HUES48 (cell line): Measurements from ENCODE around the gene RNH1.
"Not testable (repeated sequence)": the region's sequence is repeated elsewhere in the genome, so short reads cannot be mapped to it uniquely, and the experiment has no call there.

Experiments
- H3K27ac ChIP-seq: one replicate; pipeline ENCODE4 v1.7.0; 2013; ENCODE audit warnings: low read depth, low read length, inconsistent platforms
- H3K27me3 ChIP-seq: 2 replicates; pipeline ENCODE4 v1.6.1; 2013; ENCODE audit warnings: mild to moderate bottlenecking, low read length; ENCODE audit not compliant: control insufficient read depth, insufficient read depth
- H3K36me3 ChIP-seq: 2 replicates; pipeline ENCODE4 v1.6.1; 2013; ENCODE audit warnings: low read length; ENCODE audit not compliant: control insufficient read depth, insufficient read depth
- H3K4me1 ChIP-seq: 2 replicates; pipeline ENCODE4 v1.6.1; 2013; ENCODE audit warnings: mild to moderate bottlenecking, low read length; ENCODE audit not compliant: control insufficient read depth, insufficient read depth
- H3K4me3 ChIP-seq: 2 replicates; pipeline ENCODE4 v1.5.1; 2013; ENCODE audit warnings: mild to moderate bottlenecking, low read depth, low read length
- H3K9ac ChIP-seq: 2 replicates; pipeline ENCODE4 v1.6.1; 2013; ENCODE audit warnings: mild to moderate bottlenecking, low read depth, low read length, moderate library complexity
- H3K9me3 ChIP-seq: 2 replicates; pipeline ENCODE4 v1.6.1; 2013; ENCODE audit warnings: low read length; ENCODE audit not compliant: control insufficient read depth, insufficient read depth

Gene RNH1

GRCh38 chr11:530960-531831, 24.2 kb upstream of the RNH1 start:
- H3K4me3 ChIP-seq: no peak overlapping the region
- peaks cover 2% of the 10 kb centered on the region; the same call in 1 of the 2 replicates for H3K4me1 ChIP-seq
- H3K27me3 ChIP-seq: 0 out of 2 replicates have a peak, but pooled peaks cover 2% of the 10 kb centered on the region
- no peak overlapping the region for H3K9ac ChIP-seq
- H3K9me3 ChIP-seq: no peaks in the 10 kb centered on the region
- no peak overlapping the region for H3K27ac ChIP-seq
- peaks cover 26% of the 10 kb centered on the region for H3K36me3 ChIP-seq

DNA sequence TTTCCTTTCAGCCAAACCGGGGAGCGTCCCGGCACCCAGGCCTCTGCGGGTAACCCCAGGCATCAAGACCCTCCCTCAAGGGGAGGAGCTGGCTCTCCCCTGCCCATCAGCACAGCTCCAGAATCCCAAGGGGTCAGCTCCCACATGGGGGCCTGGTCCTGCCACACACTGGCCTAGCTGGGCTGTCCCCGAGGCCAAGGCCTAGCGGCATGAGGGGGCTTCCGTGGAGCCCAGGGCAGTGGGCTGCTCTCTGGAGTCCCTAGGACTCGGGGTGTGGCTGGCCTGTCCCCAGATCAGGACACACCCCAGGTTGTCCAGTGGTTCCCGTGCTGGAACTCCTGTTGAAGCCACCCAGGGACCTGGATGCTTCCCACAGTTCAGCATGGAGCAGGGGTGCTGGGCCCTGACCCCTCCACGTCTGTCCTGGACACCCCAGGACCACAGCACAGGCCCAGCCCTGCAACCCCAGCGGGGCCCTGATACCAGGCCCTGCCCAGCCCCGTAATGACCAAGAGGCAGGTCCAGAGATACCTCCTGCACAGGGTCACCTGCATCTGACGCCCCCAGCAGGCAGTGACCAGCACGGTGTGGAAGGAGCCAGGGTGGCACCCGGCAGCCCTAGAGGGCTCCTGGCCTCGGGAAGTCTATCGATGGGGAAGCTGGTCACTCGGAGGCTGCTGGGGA, 22.8 kb upstream of the RNH1 start:
- H3K27me3 ChIP-seq: no peaks in the 10 kb centered on the region
- peaks cover 26% of the 10 kb centered on the region for H3K36me3 ChIP-seq
- H3K4me3 ChIP-seq: no peak overlapping the region
- H3K4me1 ChIP-seq: no peaks in the 10 kb centered on the region
- no peaks in the 10 kb centered on the region for H3K9me3 ChIP-seq
- H3K9ac ChIP-seq: no peak overlapping the region
- H3K27ac ChIP-seq: no peak overlapping the region

GRCh38 chr11:528815-529727, 22.0 kb upstream of the RNH1 start:
- Histone ChIP-seq H3K27ac (no peak overlapping the region), H3K27me3 (no peaks in the 10 kb centered on the region), H3K36me3 (peaks cover 26% of the 10 kb centered on the region), H3K9ac (no peak overlapping the region), H3K4me3 (no peak overlapping the region), H3K4me1 (no peaks in the 10 kb centered on the region), H3K9me3 (no peaks in the 10 kb centered on the region)

- no peak overlapping the region for H3K9ac ChIP-seq
- H3K4me1 ChIP-seq: no peaks in the 10 kb centered on the region
Measured at GRCh38 chr11:528166-528814, 21.2 kb upstream of the RNH1 start.

DNA sequence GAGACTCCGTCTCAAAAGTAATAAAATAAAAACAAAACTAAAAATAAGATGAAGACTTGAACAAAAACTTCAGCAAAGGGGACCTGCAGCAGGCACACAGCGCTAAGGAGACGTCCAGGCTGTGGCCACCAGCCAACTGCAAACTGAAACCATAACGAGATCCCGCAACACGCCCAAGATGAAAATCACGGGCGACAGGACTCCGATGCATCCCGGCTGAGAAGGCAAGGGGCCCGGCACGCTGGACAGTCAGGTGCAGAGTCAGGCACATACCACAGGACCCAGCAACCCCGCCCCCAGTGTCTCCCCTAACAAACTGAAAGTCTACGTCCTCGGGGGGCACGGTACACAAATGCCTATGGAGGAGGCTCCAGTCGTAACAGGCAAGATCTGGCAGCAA, 19.1 kb upstream of the RNH1 start:
- Histone ChIP-seq H3K4me3 (no peak overlapping the region), H3K9me3 (no peaks in the 10 kb centered on the region), H3K9ac (no peak overlapping the region), H3K4me1 (no peaks in the 10 kb centered on the region), H3K27me3 (no peaks in the 10 kb centered on the region), H3K36me3 (no peaks in the 10 kb centered on the region), H3K27ac (no peak overlapping the region)

More at GRCh38 chr11:528166-528814, 21.2 kb upstream of the RNH1 start:
- Histone ChIP-seq H3K27me3 (no peaks in the 10 kb centered on the region), H3K9me3 (no peaks in the 10 kb centered on the region), H3K27ac (no peak overlapping the region), H3K36me3 (peaks cover 18% of the 10 kb centered on the region), H3K4me3 (no peak overlapping the region)

GRCh38 chr11:521177-521688, 14.2 kb upstream of the RNH1 start:
- no peaks in the 10 kb centered on the region for H3K36me3 ChIP-seq
- no peak overlapping the region for H3K4me3 ChIP-seq
- no peak overlapping the region for H3K9ac ChIP-seq
- H3K27me3 ChIP-seq: no peaks in the 10 kb centered on the region
- H3K27ac ChIP-seq: no peak overlapping the region
- H3K4me1 ChIP-seq: no peaks in the 10 kb centered on the region
- peaks cover 3% of the 10 kb centered on the region; the same call in 1 of the 2 replicates for H3K9me3 ChIP-seq

DNA sequence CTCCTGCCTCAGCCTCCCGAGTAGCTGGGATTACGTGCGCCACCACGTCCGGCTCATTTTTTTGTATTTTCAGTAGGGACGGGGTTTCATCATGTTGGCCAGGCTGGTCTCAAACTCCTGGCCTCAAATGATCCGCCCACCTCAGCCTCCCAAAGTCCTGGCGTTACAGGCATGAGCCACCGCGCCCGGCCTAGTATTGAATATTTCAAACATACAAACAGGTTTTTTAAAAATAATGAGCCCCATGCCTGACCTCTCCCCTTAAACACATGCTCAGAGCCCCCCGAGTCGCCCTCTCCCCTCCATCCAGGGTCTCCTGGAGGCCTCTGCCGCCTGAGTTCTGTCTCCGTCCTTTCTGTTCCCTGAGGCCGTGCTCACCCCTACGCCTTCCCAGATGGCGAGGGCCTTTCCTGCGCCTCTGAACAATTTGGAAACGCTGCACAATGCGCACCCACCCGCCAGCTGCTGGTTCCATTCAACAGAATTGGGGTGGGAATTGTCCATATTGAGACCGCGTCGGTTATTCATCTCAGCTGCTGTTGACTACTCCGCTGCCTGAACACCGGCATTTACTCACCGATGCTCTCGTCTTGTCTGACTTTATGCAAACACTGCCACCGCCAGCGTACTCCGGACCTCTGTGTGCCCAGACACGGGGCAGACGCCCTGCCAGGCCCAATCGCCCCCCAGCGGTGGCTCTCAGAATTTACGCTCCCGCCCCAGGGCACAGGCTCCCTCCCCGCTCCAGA, 13.6 kb upstream of the RNH1 start:
- no peak overlapping the region for H3K27ac ChIP-seq
- H3K9ac ChIP-seq: no peak overlapping the region
- no peaks in the 10 kb centered on the region for H3K36me3 ChIP-seq
- no peaks in the 10 kb centered on the region for H3K4me1 ChIP-seq
- H3K9me3 ChIP-seq: peaks cover 3% of the 10 kb centered on the region; the same call in 1 of the 2 replicates
- no peak overlapping the region for H3K4me3 ChIP-seq
- H3K27me3 ChIP-seq: no peaks in the 10 kb centered on the region

- no peak overlapping the region for H3K9ac ChIP-seq
- no peaks in the 10 kb centered on the region for H3K4me1 ChIP-seq
- H3K9me3 ChIP-seq: peaks cover 3% of the 10 kb centered on the region; the same call in 1 of the 2 replicates
- peak overlapping the region; percentile 37; the same call in 1 of the 2 replicates for H3K4me3 ChIP-seq
- H3K27ac ChIP-seq: no peak overlapping the region
- no peaks in the 10 kb centered on the region for H3K27me3 ChIP-seq
- H3K36me3 ChIP-seq: no peaks in the 10 kb centered on the region
Measured at GRCh38 chr11:518463-519202, 11.6 kb upstream of the RNH1 start.

- H3K27me3 ChIP-seq, H3K4me1 ChIP-seq, H3K9me3 ChIP-seq, H3K36me3 ChIP-seq, H3K4me3 ChIP-seq, H3K27ac ChIP-seq, H3K9ac ChIP-seq: not testable (repeated sequence)
Measured at GRCh38 chr11:516918-517685, 10.1 kb upstream of the RNH1 start.
